CD4-positive, alpha-beta T cell (primary cell): ENCODE data around the gene H3-3A. TPM values are rescaled to one million over a fixed set of nuclear protein-coding genes. Genes with fewer than 3 reads are reported as not detected.

Source experiments
- ATAC-seq: fragments of 200-7000 bp; cut with Tn5 transposase; one replicate; pipeline ENCODE4 v1.10.0; 2022; ENCODE audit warnings: mild to moderate bottlenecking; ENCODE audit not compliant: poor library complexity
- CTCF ChIA-PET: fragments of 350-600 bp; sonication (Branson Sonifier 250); formaldehyde crosslinking; loops from one replicate; lab custom pipeline; 2021; ENCODE audit warnings: antibody characterized with exemption, inconsistent platforms; lab: Charles Lee
- POLR2A ChIA-PET: fragments of 350-600 bp; sonication (Branson Sonifier 250); formaldehyde crosslinking; loops from one replicate; lab custom pipeline; 2021; ENCODE audit warnings: antibody characterized with exemption, inconsistent platforms; lab: Charles Lee
- DNase-seq, 14 experiments: peaks; one replicate each; pipeline ENCODE4 v3.0.0-alpha.2; 2013 to 2020; ENCODE audit warnings: mixed read lengths in 2 of 14
- H3K27ac ChIP-seq, 2 donors: one replicate each; pipeline versions ENCODE4 v1.5.1 to v1.7.0; 2013; ENCODE audit warnings: low read length in 2 of 2, low read depth in 1 of 2, mild to moderate bottlenecking in 1 of 2
- H3K27me3 ChIP-seq, 2 experiments: 1 replicate in 1 of 2; 2 replicates in 1 of 2; pipeline versions ENCODE4 v1.6.1 to v1.7.0; 2013; ENCODE audit warnings: low read length in 2 of 2, control low read depth in 1 of 2, mild to moderate bottlenecking in 1 of 2, moderate library complexity in 1 of 2; ENCODE audit not compliant: insufficient read depth in 2 of 2, control insufficient read depth in 1 of 2
- H3K36me3 ChIP-seq: one replicate; pipeline ENCODE4 v1.6.1; 2013; ENCODE audit warnings: low read length, control low read depth; ENCODE audit not compliant: insufficient read depth
- H3K4me1 ChIP-seq: one replicate; pipeline ENCODE4 v1.6.1; 2013; ENCODE audit warnings: low read length, control low read depth; ENCODE audit not compliant: insufficient read depth
- H3K4me3 ChIP-seq: one replicate; pipeline ENCODE4 v1.5.1; 2013; ENCODE audit warnings: mild to moderate bottlenecking, low read length, moderate library complexity
- H3K9me3 ChIP-seq, 2 experiments: 1 replicate in 1 of 2; 2 replicates in 1 of 2; pipeline versions ENCODE4 v1.6.1 to v1.7.0; 2013; ENCODE audit warnings: low read length in 2 of 2, mild to moderate bottlenecking in 2 of 2, control low read depth in 1 of 2, moderate library complexity in 1 of 2; ENCODE audit not compliant: control insufficient read depth in 1 of 2, insufficient read depth in 1 of 2
- H3K27ac Mint-ChIP-seq: one replicate; pipeline ENCODE4 v1.8.0; 2020; ENCODE audit warnings: mixed read lengths
- H3K27me3 Mint-ChIP-seq: one replicate; pipeline ENCODE4 v1.8.0; 2021; ENCODE audit warnings: mixed read lengths
- H3K36me3 Mint-ChIP-seq: one replicate; pipeline ENCODE4 v1.8.0; 2021; ENCODE audit warnings: low read depth, mixed read lengths
- H3K4me1 Mint-ChIP-seq: one replicate; pipeline ENCODE4 v1.8.0; 2021; ENCODE audit warnings: low read depth, mixed read lengths
- H3K4me3 Mint-ChIP-seq: one replicate; pipeline ENCODE4 v1.8.0; 2020; ENCODE audit warnings: mild to moderate bottlenecking, mixed read lengths
- H3K9me3 Mint-ChIP-seq: one replicate; pipeline ENCODE4 v1.8.0; 2020; ENCODE audit warnings: mixed read lengths
- intact Hi-C, 2 experiments: fragments of 100-400 bp; cut with DNase I in 1 of 2; cut with micrococcal nuclease in 1 of 2; formaldehyde crosslinking; loops; one replicate each; pipeline versions ENCODE4 v1.15.1 to v1.9.0; 2023 to 2025; cut with DNase I, micrococcal nuclease
- total RNA-seq, 174 experiments: library from RNA in 2 of 174; stranded (reverse) in 2 of 174; gene quantifications; one replicate each; pipeline ENCODE4 v1.2.3 and lab custom pipeline; 2021 to 2026
- TF ChIP-seq, protein P1 (sequence below): fragments of 200-600 bp; IDR thresholded peaks from one replicate; pipeline ENCODE4 v1.8.0; 2022; ENCODE audit warnings: antibody characterized with exemption, mild to moderate bottlenecking

The H3-3A gene
- total RNA-seq, 2 experiments from 2014 or later, result 372 to 380 TPM

DNA sequence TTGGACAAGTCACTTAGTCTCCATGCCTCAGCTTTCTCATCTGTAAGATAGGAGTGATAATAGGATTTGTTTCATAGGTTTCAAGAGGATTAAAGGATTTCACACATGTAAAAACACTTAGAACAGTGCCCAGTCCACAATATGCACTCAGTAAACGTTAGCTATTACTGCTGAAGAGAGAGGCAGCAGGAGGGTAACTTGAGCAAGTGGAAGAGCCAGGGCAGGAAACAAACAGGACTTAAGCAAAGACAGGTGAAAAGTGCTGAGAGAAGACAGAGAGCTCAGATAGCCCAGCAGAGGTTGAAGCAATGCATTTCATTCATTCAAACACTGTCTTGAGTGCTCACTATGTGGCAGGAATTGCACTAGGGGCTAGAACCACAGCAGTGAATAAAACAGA lies 21.1 kb upstream of the H3-3A start:
- Mint-ChIP-seq H3K27ac (no peak overlapping the region), H3K27me3 (no peaks in the 10 kb centered on the region), H3K4me3 (no peak overlapping the region), H3K9me3 (no peaks in the 10 kb centered on the region), H3K4me1 (no peaks in the 10 kb centered on the region), H3K36me3 (no peaks in the 10 kb centered on the region)
- Histone ChIP-seq H3K36me3 (no peaks in the 10 kb centered on the region), H3K4me1 (peaks cover 5% of the 10 kb centered on the region), H3K4me3 (no peak overlapping the region), H3K9me3 (no peaks in the 10 kb centered on the region), H3K27ac (no peak overlapping the region), H3K27me3 (no peaks in the 10 kb centered on the region)
- CTCF ChIA-PET, result no interaction called here
- intact Hi-C loops, result no loop called here
- TF ChIP-seq, protein P1, sequence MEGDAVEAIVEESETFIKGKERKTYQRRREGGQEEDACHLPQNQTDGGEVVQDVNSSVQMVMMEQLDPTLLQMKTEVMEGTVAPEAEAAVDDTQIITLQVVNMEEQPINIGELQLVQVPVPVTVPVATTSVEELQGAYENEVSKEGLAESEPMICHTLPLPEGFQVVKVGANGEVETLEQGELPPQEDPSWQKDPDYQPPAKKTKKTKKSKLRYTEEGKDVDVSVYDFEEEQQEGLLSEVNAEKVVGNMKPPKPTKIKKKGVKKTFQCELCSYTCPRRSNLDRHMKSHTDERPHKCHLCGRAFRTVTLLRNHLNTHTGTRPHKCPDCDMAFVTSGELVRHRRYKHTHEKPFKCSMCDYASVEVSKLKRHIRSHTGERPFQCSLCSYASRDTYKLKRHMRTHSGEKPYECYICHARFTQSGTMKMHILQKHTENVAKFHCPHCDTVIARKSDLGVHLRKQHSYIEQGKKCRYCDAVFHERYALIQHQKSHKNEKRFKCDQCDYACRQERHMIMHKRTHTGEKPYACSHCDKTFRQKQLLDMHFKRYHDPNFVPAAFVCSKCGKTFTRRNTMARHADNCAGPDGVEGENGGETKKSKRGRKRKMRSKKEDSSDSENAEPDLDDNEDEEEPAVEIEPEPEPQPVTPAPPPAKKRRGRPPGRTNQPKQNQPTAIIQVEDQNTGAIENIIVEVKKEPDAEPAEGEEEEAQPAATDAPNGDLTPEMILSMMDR, result no peak
- POLR2A ChIA-PET, result interaction anchor here (1.1 to 1.4 kb wide), 2 partner anchors 21 to 42 kb away, joined by 4 to 7 read pairs; partner anchors contain the start of genes H3-3A and SDE2
- DNase-seq (no peak), ATAC-seq (no peak)

GRCh38 chr1:226044514-226045101 lies 17.9 kb upstream of the H3-3A start:
- intact Hi-C loops, result no loop called here
- Histone ChIP-seq H3K27ac (no peak overlapping the region), H3K4me1 (peaks cover 5% of the 10 kb centered on the region), H3K4me3 (no peak overlapping the region), H3K27me3 (no peaks in the 10 kb centered on the region), H3K36me3 (peaks cover 6% of the 10 kb centered on the region), H3K9me3 (no peaks in the 10 kb centered on the region)
- no peak overlapping the region for H3K4me3 Mint-ChIP-seq
- TF ChIP-seq, protein P1, result no peak
- ChIA-PET CTCF (no interaction called here), POLR2A (no interaction called here)
- no peak overlapping the region for H3K27ac Mint-ChIP-seq
- no peaks in the 10 kb centered on the region for H3K9me3 Mint-ChIP-seq
- H3K4me1 Mint-ChIP-seq, result no peaks in the 10 kb centered on the region
- ATAC-seq (no peak), DNase-seq (no peak)
- no peaks in the 10 kb centered on the region for H3K36me3 Mint-ChIP-seq
- no peaks in the 10 kb centered on the region for H3K27me3 Mint-ChIP-seq

DNA sequence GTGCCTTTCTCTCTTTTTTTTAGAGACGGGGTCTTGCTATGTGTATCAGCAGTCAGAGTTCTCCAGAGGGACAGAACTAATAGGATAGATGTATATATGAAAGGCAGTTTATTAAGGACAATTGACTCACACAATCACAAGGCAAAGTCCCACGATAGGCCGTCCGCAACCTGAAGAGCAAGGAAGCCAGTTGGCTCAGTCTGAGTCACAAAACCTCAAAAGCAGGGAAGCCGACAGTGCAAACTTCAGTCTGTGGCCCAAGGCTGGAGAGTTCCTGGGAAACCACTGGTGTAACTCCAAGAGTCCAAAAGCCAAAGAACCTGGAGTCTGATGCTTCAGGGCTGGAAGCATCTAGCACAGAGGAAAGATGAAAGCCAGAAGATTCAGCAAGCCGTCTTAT lies 16.3 kb upstream of the H3-3A start:
- Histone ChIP-seq H3K27me3 (no peaks in the 10 kb centered on the region), H3K9me3 (no peaks in the 10 kb centered on the region), H3K27ac (no peak overlapping the region), H3K4me1 (peaks cover 5% of the 10 kb centered on the region), H3K36me3 (peaks cover 6% of the 10 kb centered on the region), H3K4me3 (no peak overlapping the region)
- H3K27me3 Mint-ChIP-seq, result no peaks in the 10 kb centered on the region
- TF ChIP-seq, protein P1, result no peak
- no peaks in the 10 kb centered on the region for H3K36me3 Mint-ChIP-seq
- no peaks in the 10 kb centered on the region for H3K9me3 Mint-ChIP-seq
- POLR2A ChIA-PET, result no interaction called here
- H3K4me1 Mint-ChIP-seq, result no peaks in the 10 kb centered on the region
- CTCF ChIA-PET, result no interaction called here
- no peak overlapping the region for H3K4me3 Mint-ChIP-seq
- DNase-seq (peak in 1 of 14 experiments; percentile 30), ATAC-seq (no peak)
- H3K27ac Mint-ChIP-seq, result no peak overlapping the region
- intact Hi-C loops, result no loop called here
